Measurements from ENCODE around the gene UBXN6. TPM values are rescaled to one million over a fixed set of nuclear protein-coding genes. Genes with fewer than 3 reads are reported as not detected.

Gene UBXN6
- polyA plus RNA-seq, 2 of the 4 experiments (the other 2 are of a cell fraction) = 23.0 to 31.6 TPM

- TF ChIP-seq KDM5A (IDR thresholded peaks at IDR 0.05) (no peak), ELK1 (IDR thresholded peaks at IDR 0.05; ENCODE audit: low read depth, low read length) (no peak), NPAS2 (CRISPR knock-in tag; IDR thresholded peaks at IDR 0.05; ENCODE audit: borderline replicate concordance) (no peak), FOSL2 (IDR thresholded peaks at IDR 0.05) (no peak), FOSL2 (CRISPR knock-in tag; IDR thresholded peaks at IDR 0.05) (no peak), REST (IDR thresholded peaks at IDR 0.05) (no peak), RAD21 (conservative IDR thresholded peaks at IDR 0.05 in 1 of 2, IDR thresholded peaks at IDR 0.05 in 1 of 2) (no peak), POLR2A (IDR thresholded peaks at IDR 0.05; ENCODE audit: low read length) (no peak), SREBF2 (IDR thresholded peaks at IDR 0.05) (no peak), POLR2AphosphoS2 (conservative IDR thresholded peaks at IDR 0.05; ENCODE audit: low read length) (no peak), PBX3 (IDR thresholded peaks at IDR 0.05) (no peak), CBX2 (IDR thresholded peaks at IDR 0.05; ENCODE audit: borderline replicate concordance, low read depth) (no peak), JUN (IDR thresholded peaks at IDR 0.05) (no peak), HMGXB4 (CRISPR knock-in tag; IDR thresholded peaks at IDR 0.05; ENCODE audit: borderline replicate concordance) (no peak), CEBPB (IDR thresholded peaks at IDR 0.05) (no peak), RCOR1 (IDR thresholded peaks at IDR 0.05; ENCODE audit: low read depth, low read length) (no peak), NFE2L2 (conservative IDR thresholded peaks at IDR 0.05; ENCODE audit: low read length) (no peak), RFX5 (IDR thresholded peaks at IDR 0.05) (no peak), HEYL (CRISPR knock-in tag; IDR thresholded peaks at IDR 0.05) (no peak), USF2 (IDR thresholded peaks at IDR 0.05) (no peak)
- Histone ChIP-seq H3K27ac (peak overlapping the region; percentile 88 to 99), H3K4me2 (peak overlapping the region; percentile 87), H3K9me3 (no peaks in the 10 kb centered on the region), H3K4me3 (peak overlapping the region; percentile 77), H3K4me1 (peaks cover 26% of the 10 kb centered on the region)
- peak in 1 of 2 experiments; percentile 10 for DNase-seq (ENCODE audit: low read depth in 1 of 2, low spot score in 1 of 2)
- ChIA-PET POLR2A (interaction anchor here (1.0 kb wide), 1 partner anchor 25 kb away, joined by 3 read pairs; no protein-coding TSS in a partner anchor), CTCF (interaction anchor here (0.6 to 3.0 kb wide), 30 partner anchors 11 to 181 kb away, joined by 3 to 51 read pairs (median 6); no protein-coding TSS in a partner anchor)
- FAIRE-seq = no peak
- peak; percentile 33 to 44 for ATAC-seq
- WGBS (ENCODE audit: missing lambda C conversion rate) = under 1% methylated on average over 9 of the region's 12 CpGs
Observed at GRCh38 chr19:4399812-4400134, 57.8 kb downstream of the UBXN6 start.
